ENCODE measurements around the gene KCTD7.
A peak's percentile ranks its signal among the peaks of the same experiment; 100 is the strongest.
"Not testable (repeated sequence)": the region's sequence is repeated elsewhere in the genome, so short reads cannot be mapped to it uniquely, and the experiment has no call there.

The KCTD7 gene

GRCh38 chr7:66655113-66655806 lies 26.6 kb downstream of the KCTD7 start:
- DNase-seq, result peak; percentile 14

- not testable (repeated sequence) for DNase-seq
Observed at GRCh38 chr7:66655826-66656485, 27.3 kb downstream of the KCTD7 start.

GRCh38 chr7:66657798-66658197 lies 29.1 kb downstream of the KCTD7 start:
- DNase-seq, result no peak

DNA sequence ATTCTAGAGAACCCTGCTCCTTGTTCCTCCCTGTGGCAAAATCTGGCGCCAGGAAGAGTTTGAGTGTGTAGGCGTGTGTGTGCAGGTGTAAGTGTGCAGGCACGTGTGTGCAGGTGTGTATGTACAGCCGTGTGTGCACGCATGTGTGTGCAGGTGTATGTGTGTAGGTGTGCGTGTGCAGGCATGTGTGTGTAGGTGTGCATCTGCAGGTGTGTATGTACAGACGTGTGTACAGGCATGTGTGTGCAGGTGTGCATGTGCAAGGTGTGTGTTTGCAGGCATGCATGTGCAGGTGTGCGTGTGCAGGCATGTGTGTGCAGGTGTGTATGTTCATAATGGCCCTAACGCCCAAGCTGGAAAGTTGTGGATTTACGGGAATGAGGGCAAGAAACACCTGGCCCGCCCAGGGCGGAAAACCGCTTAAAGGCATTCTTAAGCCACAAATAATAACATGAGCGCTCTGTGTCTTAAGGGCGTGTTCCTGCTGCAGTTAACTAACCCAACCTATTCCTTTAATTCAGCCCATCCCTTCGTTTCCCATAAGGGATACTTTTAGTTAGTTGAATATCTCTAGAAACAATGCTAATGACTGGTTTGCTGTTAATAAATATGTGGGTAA lies 34.1 kb downstream of the KCTD7 start:
- no peak for DNase-seq

- DNase-seq, result no peak
Observed at GRCh38 chr7:66664590-66665293, 36.1 kb downstream of the KCTD7 start.

DNA sequence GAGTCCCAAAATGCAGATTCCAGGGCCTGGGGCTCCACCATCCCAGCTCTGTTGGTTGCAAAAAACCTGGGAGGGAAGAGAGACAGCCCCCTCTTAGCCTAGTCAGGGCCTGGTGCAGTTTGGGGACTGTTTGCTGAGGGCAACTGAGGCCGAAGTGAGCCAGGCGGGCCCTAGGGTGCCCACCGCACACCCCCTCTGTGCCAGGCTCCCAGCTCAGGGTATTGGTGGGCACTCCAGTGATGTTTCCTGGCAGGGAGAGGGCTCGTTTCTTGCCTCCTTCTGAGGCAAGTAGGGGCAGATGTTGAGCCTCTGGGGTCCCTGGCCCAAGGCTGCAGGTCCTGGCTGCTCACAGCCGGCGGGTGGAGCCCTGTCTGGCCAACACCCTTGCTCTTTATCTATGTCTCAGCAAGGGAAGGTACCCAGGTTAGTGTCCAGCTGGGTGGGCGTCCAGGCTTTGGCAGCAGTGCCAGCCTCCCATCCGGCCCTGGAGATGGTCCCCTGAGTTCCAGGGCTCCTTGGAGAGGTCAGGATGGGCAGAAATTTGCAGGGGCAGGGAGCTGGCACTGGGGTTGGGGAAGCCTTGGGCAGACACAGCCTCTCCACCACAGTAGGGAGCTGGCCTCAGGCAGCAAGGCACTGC lies 37.8 kb downstream of the KCTD7 start:
- DNase-seq, result no peak

DNA sequence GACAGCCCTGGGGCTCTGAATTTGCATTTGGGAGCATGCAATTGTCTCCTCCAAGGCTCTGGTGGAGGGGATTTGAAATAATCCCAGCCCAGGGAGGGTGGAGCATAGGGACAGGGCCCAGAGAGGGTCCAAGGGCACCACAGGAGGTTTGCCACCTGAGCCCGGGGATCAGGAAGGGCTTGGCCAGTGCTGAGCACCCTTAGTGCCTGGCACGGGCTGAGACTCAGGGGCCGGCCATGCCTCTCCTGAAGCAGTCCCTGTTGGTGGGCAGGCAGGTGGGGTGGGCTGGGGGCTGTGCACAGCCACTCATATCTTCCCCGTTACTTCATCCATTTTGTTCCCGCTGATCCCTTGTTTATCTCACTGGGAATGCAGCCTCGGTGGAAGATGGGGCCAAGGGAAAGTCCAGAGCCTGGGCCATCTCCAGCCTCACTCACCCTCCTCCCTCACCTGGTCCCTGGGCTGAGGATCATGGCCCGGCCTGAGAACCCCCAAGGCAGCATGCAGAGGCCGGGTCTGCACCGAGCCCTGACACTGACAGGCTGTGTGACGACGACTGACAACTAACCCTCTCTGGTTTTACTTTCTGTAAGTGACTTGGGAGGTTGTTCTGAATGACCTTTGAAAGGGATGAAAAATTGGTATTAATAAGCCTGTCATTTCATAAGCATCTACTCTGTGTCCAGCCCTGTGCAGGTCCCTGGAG lies 38.5 kb downstream of the KCTD7 start:
- no peak for DNase-seq

DNA sequence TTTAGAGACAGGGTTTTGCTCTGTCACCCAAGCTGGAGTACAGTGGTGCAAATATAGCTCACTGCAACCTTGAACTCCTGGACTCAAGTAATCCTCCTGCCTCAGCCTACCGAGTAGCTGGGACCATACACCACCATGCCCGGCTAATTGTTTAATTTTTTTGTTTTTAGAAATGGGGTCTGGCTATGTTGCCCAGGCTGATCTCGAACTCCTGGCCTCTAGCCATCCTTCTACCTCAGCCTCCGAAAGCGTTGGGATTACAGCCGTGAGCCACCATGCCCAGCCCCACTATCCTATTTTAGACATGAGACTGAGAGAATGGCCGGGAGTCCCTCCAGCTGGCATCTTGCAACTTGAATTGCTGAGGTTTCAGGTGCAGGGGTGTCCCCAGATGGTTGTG lies 39.4 kb downstream of the KCTD7 start:
- no peak for DNase-seq

GRCh38 chr7:66668677-66669076 lies 40.0 kb downstream of the KCTD7 start:
- DNase-seq, result peak; percentile 23

GRCh38 chr7:66669088-66669487 lies 40.4 kb downstream of the KCTD7 start:
- no peak for DNase-seq

DNA sequence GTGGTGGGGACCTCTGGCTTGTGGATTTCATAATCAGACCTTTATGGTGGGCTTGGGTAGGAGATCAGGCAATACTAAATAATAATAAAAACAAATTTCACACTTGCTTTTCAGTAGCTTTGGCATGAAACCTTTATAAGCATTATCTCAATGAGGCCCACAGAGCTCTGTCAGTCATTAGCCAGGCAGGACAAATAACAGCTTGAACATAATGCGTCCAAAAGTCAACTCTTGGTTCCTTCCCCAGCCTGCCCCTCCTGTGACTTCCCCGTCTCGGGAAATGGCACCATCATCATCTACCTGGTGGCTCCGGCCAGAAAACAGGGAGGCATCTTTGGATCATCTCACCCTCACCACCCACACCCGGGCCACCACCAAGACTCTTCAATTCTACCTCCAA lies 40.8 kb downstream of the KCTD7 start:
- DNase-seq, result no peak

GRCh38 chr7:66671034-66671433 lies 42.4 kb downstream of the KCTD7 start:
- no peak for DNase-seq

DNA sequence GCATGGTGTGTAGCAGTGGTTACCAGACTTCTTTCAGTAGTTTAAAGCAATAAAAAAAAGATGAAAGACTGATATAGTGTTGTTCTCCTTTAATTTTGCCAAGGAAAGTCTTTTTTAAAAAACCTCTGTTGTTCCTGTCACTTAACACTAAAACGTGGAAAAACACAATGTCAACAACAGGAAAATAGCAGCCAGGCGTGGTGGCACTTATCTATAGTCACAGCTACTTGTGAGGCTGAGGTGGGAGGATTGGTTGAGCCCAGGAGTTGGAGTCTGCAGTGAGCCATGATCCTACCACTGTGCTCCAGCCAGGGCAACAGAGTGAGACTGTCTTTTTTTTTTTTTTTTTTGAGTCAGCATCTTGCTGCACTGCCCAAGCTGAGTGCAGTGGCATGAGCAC lies 42.8 kb downstream of the KCTD7 start:
- not testable (repeated sequence) for DNase-seq

GRCh38 chr7:66672432-66673123 lies 43.9 kb downstream of the KCTD7 start:
- not testable (repeated sequence) for DNase-seq

DNA sequence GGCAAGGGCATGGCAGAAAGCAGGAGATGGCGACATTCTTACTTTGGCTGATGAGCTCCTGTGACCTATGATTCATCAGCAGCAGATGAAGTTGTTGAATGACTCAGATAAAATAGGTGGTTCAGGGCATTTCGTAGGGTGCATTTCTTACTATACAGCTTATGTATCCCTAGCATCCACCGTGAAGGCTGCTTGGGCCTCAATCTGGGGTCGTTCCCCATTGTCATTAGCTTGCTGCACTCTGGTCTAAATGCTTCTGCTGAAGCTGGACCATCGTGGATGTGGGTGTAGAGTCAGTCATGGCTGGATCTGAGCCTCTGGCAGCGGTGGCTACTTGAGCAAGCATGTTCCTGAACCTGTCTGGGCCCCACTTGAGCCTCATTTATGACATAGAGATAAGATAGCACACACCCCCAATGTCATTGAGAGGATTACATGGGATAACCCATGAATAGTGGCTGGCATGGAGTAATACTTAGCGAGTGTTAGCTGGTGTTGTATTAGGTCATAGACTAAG lies 44.5 kb downstream of the KCTD7 start:
- peak; percentile 45 for DNase-seq

DNA sequence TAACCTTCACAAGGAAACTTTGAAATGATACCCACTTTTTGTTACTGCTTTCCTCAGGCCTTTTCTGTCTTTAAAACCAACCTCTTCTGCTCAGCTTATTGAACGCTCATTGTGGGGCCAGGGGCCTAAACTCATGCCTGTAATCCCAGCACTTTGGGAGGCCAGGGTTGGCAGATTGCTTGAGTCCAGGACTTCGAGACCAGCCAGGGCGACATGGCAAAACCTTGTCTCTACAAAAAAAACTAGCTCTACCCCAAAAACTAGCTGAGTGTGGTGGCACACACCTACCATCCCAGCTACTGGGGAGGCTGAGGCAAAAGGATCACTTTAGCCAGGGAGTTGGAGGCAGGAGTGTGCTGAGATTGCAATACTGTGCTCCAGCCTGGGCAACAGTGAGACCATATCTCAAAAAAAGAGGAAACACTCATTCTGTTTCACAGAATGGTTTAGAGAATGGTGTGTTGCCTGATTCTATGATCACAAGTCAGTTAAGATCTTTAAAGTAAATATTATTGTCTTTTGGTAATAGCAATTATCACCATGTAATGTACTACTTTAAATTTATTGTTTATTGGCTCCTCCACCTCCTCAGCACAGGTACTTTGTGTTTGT lies 51.1 kb downstream of the KCTD7 start:
- DNase-seq, result no peak

- peak; percentile 97 for DNase-seq
Observed at GRCh38 chr7:66681491-66682349, 53.0 kb downstream of the KCTD7 start.

GRCh38 chr7:66682350-66683093 lies 53.8 kb downstream of the KCTD7 start:
- peak; percentile 9 for DNase-seq

GRCh38 chr7:66683094-66683769 lies 54.6 kb downstream of the KCTD7 start:
- not testable (repeated sequence) for DNase-seq

Measured in activated CD4-positive, alpha-beta T cell treated with anti-CD3 and anti-CD28 coated beads, Interleukin-10, Interleukin-2, amounts not matched to agents 100 ng/mL and 50 ng/mL, durations not matched to agents 16 hours and 8 hours (primary cell).